Fibroblast of upper back skin (primary cell): Measurements from ENCODE around the gene OR52W1.
A peak's percentile ranks its signal among the peaks of the same experiment; 100 is the strongest.

Experiments
- DNase-seq: peaks from one replicate; pipeline ENCODE4 v3.0.0-alpha.2; 2013

OR52W1 gene

GRCh38 chr11:6199174-6199810 is at the start of gene OR52W1:
Gene OR52W1 (plus strand): TSS chr11:6199224. CDS start chr11:6199224, 0 bp downstream.
- no peak for DNase-seq

- no peak for DNase-seq
Observed at GRCh38 chr11:6151117-6151516, 47.9 kb upstream of the OR52W1 start.

GRCh38 chr11:6152126-6152525 is 46.9 kb upstream of the OR52W1 start:
- DNase-seq = no peak

GRCh38 chr11:6156628-6157359 is 42.2 kb upstream of the OR52W1 start:
- DNase-seq = no peak

GRCh38 chr11:6170226-6170625 is 28.8 kb upstream of the OR52W1 start, which contains the start of gene OR52B2:
Gene OR52B2 (minus strand): TSS chr11:6170326. CDS start chr11:6170326, 0 bp downstream.
- no peak for DNase-seq

- DNase-seq = no peak
Observed at GRCh38 chr11:6175440-6175839, 23.6 kb upstream of the OR52W1 start.

- DNase-seq = no peak
Observed at GRCh38 chr11:6191742-6192141, 7.3 kb upstream of the OR52W1 start.

- DNase-seq = no peak
Observed at GRCh38 chr11:6194065-6194581, 4.9 kb upstream of the OR52W1 start.

GRCh38 chr11:6196396-6196795 is 2.6 kb upstream of the OR52W1 start:
- DNase-seq = no peak

GRCh38 chr11:6197466-6198200 is 1.4 kb upstream of the OR52W1 start:
- DNase-seq = peak; percentile 41

- DNase-seq = no peak
Observed at GRCh38 chr11:6200975-6201374, 2.0 kb downstream of the OR52W1 start.

GRCh38 chr11:6201481-6201880 is 2.5 kb downstream of the OR52W1 start:
- peak; percentile 26 for DNase-seq

- peak; percentile 61 for DNase-seq
Observed at GRCh38 chr11:6202041-6202440, 3.0 kb downstream of the OR52W1 start.

GRCh38 chr11:6203327-6203726 is 4.3 kb downstream of the OR52W1 start:
- DNase-seq = no peak

GRCh38 chr11:6204706-6205105 is 5.7 kb downstream of the OR52W1 start:
- peak; percentile 11 for DNase-seq

GRCh38 chr11:6205366-6205765 is 6.3 kb downstream of the OR52W1 start, which contains the start of gene C11orf42:
Gene C11orf42 (plus strand): TSS chr11:6205557. CDS start chr11:6205616, 59 bp downstream.
- DNase-seq = no peak

- peak; percentile 7 for DNase-seq
Observed at GRCh38 chr11:6206456-6207180, 7.6 kb downstream of the OR52W1 start.

- DNase-seq = no peak
Observed at GRCh38 chr11:6209801-6210200, 10.8 kb downstream of the OR52W1 start.

- DNase-seq = peak; percentile 57
Observed at GRCh38 chr11:6210274-6210955, 11.4 kb downstream of the OR52W1 start.

GRCh38 chr11:6214530-6214929 is 15.5 kb downstream of the OR52W1 start:
- no peak for DNase-seq

GRCh38 chr11:6216501-6216900 is 17.5 kb downstream of the OR52W1 start:
- no peak for DNase-seq

GRCh38 chr11:6217722-6218121 is 18.7 kb downstream of the OR52W1 start:
- DNase-seq = no peak
